T-helper 2 cell treated with Interferon-gamma antibody and Interleukin-4, amounts not matched to agents 5 μg/mL and 100 μg/mL, for 36 hours (primary cell): Measurements from ENCODE around the gene PKP2.
"Not testable (repeated sequence)": the region's sequence is repeated elsewhere in the genome, so short reads cannot be mapped to it uniquely, and the experiment has no call there.

Experiments used
- DNase-seq: peaks from one replicate; pipeline ENCODE4 v3.0.0; 2021; ENCODE audit warnings: low spot score
- H3K27ac Mint-ChIP-seq: one replicate; pipeline ENCODE4 v1.8.0; 2021; ENCODE audit warnings: mild to moderate bottlenecking, mixed read lengths
- H3K27me3 Mint-ChIP-seq: one replicate; pipeline ENCODE4 v1.8.0; 2021; ENCODE audit warnings: low read depth, mixed read lengths
- H3K36me3 Mint-ChIP-seq: one replicate; pipeline ENCODE4 v1.8.0; 2021; ENCODE audit warnings: low read depth, mixed read lengths
- H3K4me1 Mint-ChIP-seq: one replicate; pipeline ENCODE4 v1.8.0; 2021; ENCODE audit warnings: low read depth, mixed read lengths
- H3K4me3 Mint-ChIP-seq: one replicate; pipeline ENCODE4 v1.8.0; 2022; ENCODE audit warnings: mild to moderate bottlenecking, moderate library complexity, mixed read lengths
- H3K9me3 Mint-ChIP-seq: one replicate; pipeline ENCODE4 v1.8.0; 2021; ENCODE audit warnings: mixed read lengths

The PKP2 gene

DNA sequence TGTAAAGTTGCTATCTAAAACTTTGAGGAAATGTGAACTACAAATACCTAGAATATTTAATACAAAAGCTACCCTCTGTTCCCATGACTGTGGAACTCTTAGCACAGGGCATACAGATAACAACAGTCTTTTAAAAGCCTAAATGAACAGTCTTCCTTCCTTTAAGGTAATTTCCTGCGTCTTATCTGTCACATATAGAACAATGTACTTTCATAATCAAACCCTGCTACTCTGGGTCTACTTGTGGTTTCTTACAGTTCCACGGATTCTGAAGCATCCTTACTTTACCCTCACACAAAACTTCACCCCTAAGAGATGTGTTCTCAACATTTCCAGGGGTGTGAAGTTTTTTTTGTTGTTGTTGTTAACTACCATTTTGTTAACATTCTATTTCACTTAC is 5.1 kb downstream of the PKP2 start:
- no peaks in the 10 kb centered on the region for H3K36me3 Mint-ChIP-seq
- H3K9me3 Mint-ChIP-seq = no peaks in the 10 kb centered on the region
- no peak overlapping the region for H3K4me3 Mint-ChIP-seq
- no peak for DNase-seq
- no peak overlapping the region for H3K27ac Mint-ChIP-seq
- peaks cover 30% of the 10 kb centered on the region for H3K27me3 Mint-ChIP-seq
- H3K4me1 Mint-ChIP-seq = peaks cover 6% of the 10 kb centered on the region

DNA sequence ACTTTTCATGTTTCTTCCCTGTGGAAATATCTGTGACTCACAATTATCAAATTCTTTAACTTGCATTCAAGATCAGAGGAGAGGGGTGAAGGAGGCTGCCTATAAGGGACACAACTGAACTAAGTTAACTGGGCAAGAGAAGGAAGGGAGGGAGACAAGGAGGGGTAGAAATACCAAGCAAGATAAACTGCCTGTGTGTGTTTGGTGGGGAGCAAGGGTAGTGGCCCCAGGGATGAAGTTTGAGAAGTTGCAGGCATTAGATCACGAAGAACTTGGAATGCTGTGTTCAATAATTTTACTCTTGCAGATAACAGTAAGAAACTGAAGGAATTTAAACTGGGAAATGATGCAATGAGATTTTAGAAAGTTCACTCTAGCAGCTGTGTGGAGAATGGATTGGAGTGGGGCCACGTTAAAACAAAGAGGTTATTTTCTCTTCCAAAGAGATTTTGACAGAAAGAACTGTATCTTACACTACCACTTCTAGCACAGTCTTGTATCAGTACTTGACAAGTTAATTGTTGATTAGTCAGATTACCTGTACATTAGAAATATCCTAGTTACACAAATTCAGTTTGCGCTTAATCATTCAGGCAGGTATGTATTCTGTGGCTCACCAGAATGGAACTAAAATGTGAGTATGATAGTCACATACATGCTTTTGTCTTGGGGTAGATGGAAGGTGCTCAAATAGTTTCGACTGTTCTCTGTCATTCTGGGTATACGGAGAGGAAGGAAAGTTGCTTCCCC is 7.4 kb downstream of the PKP2 start:
- no peak overlapping the region for H3K27ac Mint-ChIP-seq
- H3K4me3 Mint-ChIP-seq = no peak overlapping the region
- H3K36me3 Mint-ChIP-seq = no peaks in the 10 kb centered on the region
- H3K27me3 Mint-ChIP-seq = peaks cover 12% of the 10 kb centered on the region
- H3K4me1 Mint-ChIP-seq = peaks cover 3% of the 10 kb centered on the region
- DNase-seq = no peak
- H3K9me3 Mint-ChIP-seq = no peaks in the 10 kb centered on the region

DNA sequence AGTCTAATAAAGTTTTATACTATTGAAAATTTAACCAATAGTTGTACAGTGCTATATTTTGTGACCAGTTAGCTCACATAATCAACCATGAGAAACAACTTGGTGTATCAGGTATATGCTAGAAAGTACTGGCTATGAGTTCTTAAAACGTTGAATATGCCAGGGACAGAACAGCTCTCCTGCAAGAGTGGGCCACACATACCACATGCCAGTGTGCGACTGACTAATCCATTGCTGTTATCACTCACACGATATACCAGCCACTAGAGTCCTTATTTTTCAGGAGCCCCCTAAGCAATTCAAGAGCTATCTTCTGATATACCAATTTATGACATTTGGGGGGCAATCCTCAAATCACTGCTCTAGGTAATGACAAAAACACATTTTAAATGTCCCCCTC is 9.5 kb downstream of the PKP2 start:
- no peak for DNase-seq
- Mint-ChIP-seq H3K4me3 (no peak overlapping the region), H3K4me1 (no peaks in the 10 kb centered on the region), H3K36me3 (no peaks in the 10 kb centered on the region), H3K27me3 (peaks cover 3% of the 10 kb centered on the region), H3K9me3 (no peaks in the 10 kb centered on the region), H3K27ac (no peak overlapping the region)

DNA sequence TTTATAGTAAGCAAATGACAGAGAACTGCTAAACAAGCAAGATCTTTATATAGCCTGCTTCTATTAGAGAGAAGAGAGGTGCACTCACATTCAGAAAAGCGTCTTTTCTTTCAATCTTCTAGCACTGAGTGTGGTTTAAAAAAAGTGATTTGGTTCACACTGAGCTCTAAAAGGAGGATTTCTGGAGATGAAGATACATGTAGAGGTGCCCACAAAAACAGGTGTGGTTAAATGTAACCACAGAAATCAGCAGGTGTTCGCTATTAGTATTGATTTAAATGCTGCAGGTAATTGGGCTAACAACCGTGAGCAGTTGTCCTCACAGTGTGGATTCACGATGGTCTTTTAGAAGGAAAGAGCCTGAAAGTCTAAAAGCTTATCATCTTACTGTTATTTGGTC is 10.7 kb downstream of the PKP2 start:
- DNase-seq = no peak
- Mint-ChIP-seq H3K9me3 (no peaks in the 10 kb centered on the region), H3K27ac (no peak overlapping the region), H3K4me1 (no peaks in the 10 kb centered on the region), H3K36me3 (no peaks in the 10 kb centered on the region), H3K4me3 (no peak overlapping the region), H3K27me3 (no peaks in the 10 kb centered on the region)

DNA sequence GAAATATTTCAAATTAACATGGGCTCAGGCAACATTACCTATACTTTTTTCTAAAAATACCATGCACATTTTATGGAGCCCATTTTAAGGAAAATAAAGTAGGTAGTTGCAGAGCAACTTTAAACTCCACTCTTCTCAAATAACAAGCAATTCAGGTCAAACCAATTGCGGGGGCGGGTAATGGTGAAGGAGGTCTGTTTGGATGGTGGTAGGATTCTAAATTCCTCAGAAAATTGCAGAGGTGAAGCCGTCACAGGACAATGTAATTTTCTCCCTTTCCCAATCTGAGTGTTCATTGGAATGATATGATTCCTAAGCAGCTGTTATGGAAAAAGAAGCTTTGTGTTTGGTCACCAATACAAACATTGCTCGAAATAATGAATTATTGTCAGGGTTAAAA is 11.6 kb downstream of the PKP2 start:
- no peaks in the 10 kb centered on the region for H3K27me3 Mint-ChIP-seq
- no peak overlapping the region for H3K27ac Mint-ChIP-seq
- no peak overlapping the region for H3K4me3 Mint-ChIP-seq
- H3K9me3 Mint-ChIP-seq = no peaks in the 10 kb centered on the region
- no peaks in the 10 kb centered on the region for H3K4me1 Mint-ChIP-seq
- no peak for DNase-seq
- no peaks in the 10 kb centered on the region for H3K36me3 Mint-ChIP-seq

DNA sequence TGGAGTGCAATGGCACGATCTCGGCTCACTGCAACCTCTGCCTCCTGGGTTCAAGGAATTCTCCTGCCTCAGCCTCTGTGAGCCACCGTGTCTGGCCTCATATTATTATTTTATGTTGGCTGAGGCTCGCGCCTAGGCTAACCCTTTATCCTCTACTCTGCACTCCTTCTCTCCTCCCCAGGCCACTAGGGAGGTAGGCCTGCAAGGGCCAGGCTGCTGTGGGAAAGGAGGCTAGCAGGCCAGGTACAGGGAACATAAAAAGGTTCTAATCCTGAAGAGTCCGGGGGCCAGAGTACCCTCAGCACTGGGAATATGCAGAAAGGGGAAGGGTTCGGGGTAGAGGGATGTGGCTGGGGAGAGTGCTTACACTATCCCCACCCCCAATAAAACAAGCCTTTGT is 14.9 kb downstream of the PKP2 start:
- Mint-ChIP-seq H3K27me3 (no peaks in the 10 kb centered on the region), H3K4me1 (no peaks in the 10 kb centered on the region), H3K4me3 (no peak overlapping the region), H3K27ac (no peak overlapping the region), H3K9me3 (no peaks in the 10 kb centered on the region), H3K36me3 (no peaks in the 10 kb centered on the region)
- DNase-seq = no peak

DNA sequence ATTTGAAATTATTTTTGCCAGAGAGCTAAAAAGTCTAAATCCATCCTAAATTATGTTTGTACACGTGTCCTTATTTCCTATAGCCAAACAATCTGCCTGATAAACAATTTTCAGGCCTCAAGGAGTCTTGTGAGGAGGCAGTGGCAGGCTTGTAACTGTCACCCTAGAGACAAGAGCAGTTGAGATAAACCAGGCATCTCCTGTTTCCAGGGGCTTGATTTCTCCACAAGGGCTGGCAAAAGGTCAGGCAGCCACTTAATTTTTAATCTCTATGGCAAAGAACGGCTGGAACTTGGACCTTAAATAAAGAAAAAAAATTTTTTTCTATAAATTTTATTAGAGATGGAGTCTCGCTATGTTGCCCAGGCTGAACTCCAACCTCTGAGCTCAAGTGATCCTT is 15.5 kb downstream of the PKP2 start:
- no peaks in the 10 kb centered on the region for H3K4me1 Mint-ChIP-seq
- no peak overlapping the region for H3K4me3 Mint-ChIP-seq
- no peaks in the 10 kb centered on the region for H3K27me3 Mint-ChIP-seq
- no peak for DNase-seq
- no peaks in the 10 kb centered on the region for H3K36me3 Mint-ChIP-seq
- H3K27ac Mint-ChIP-seq = no peak overlapping the region
- no peaks in the 10 kb centered on the region for H3K9me3 Mint-ChIP-seq

DNA sequence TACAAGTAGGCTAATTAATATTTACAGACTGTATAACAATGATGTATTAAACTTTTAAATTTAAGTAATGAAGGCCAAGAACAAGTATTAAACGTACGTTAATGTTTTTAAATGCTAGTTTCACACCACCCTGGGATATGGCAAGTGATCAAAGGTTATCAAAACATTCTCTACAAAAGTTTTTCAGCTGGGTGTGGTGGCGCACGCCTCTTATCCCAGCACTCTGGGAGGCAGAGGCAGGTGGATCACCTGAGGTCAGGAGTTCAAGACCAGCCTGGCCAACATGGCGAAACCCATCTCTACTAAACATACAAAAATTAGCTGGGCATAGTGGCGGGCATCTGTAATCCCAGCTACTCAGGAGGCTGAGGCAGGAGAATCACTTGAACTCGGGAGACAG is 17.5 kb downstream of the PKP2 start:
- H3K4me1 Mint-ChIP-seq, H3K27me3 Mint-ChIP-seq, H3K9me3 Mint-ChIP-seq, H3K36me3 Mint-ChIP-seq, H3K4me3 Mint-ChIP-seq, H3K27ac Mint-ChIP-seq, DNase-seq: not testable (repeated sequence)

DNA sequence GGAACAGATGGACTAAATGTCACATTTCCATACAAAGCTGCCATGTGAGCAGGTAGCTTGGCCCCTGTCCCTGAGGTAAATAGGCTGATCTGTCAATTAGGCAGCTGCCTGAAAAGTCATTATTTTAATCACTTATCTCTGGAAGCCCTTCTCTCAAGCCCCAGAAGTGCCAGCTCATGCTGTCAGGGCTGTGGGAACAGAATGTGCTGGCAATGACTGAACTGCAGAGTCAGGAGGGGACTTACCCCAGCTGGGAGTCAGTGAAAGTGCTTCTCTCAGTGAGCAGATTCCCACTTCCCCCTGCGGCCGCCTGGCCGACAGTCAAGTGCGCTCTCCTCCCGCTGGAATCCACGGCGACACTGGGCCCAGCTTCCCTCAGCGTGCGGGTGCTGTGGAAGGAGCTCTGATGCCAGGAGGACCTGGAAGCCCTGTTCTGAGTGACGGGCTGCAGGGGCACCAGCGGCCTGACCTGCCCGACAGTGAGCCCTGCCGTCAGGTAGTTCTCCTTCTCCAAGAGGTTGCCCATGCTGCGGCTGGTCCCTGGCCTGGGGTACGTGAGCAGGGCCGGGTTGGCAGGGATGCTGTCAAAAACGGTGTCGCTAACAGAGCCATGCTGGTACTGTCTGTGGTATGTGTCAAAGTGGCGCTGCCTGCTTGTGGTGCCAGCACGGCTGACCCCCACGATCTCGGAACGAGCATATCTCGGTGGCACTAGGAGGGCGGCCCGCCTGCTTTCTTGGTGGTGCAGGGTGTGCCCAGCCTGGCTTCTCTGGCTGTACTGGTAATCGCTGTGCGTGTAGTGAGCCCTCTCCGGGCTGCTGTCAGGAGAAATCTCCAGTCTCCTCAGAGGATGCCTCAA is 18.7 kb downstream of the PKP2 start:
- Mint-ChIP-seq H3K27ac (no peak overlapping the region), H3K4me1 (no peaks in the 10 kb centered on the region), H3K36me3 (no peaks in the 10 kb centered on the region), H3K4me3 (no peak overlapping the region), H3K9me3 (no peaks in the 10 kb centered on the region), H3K27me3 (no peaks in the 10 kb centered on the region)
- no peak for DNase-seq

DNA sequence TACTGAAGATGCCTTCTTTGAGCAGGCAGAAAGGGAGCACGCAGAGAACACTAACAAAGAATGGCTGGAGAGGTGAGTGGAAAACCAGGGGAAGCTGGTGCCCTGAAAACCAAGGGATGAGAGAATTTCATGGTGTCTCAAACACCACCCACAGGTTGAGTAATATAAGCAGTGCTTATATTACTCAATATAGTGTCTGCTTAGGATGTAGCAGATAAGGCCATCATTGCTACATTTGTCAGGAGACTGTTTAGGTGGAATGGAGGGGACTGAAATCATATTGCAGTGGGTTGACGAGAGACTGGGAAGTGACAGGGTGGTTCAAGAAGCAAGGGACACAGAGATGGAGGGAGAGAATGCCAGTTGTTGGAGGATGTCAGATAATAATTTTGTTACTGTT is 20.6 kb downstream of the PKP2 start:
- Mint-ChIP-seq H3K27ac (no peak overlapping the region), H3K4me3 (no peak overlapping the region), H3K27me3 (no peaks in the 10 kb centered on the region), H3K9me3 (no peaks in the 10 kb centered on the region), H3K36me3 (no peaks in the 10 kb centered on the region), H3K4me1 (no peaks in the 10 kb centered on the region)
- no peak for DNase-seq

DNA sequence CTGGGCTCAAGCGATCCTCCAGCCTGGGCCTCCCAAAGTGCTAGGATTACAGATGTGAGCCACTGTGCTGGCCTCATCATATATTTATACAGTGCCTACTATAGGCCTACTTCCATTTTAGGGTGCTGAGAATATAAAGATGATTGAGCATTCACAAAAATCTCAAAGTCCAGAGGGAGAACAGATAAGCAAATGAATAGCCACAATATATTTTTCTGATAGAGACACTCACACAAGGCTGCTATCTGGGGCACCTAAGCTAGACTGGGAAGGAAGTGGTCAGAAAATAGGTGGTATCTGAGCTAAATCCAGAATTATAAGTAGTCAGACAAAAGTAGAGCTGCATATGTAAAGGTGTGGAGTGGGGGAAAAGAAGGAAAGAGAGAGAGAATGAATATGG is 21.6 kb downstream of the PKP2 start:
- Mint-ChIP-seq H3K4me1 (no peaks in the 10 kb centered on the region), H3K27me3 (no peaks in the 10 kb centered on the region), H3K36me3 (no peaks in the 10 kb centered on the region), H3K9me3 (no peaks in the 10 kb centered on the region), H3K27ac (no peak overlapping the region), H3K4me3 (no peak overlapping the region)
- DNase-seq = no peak

DNA sequence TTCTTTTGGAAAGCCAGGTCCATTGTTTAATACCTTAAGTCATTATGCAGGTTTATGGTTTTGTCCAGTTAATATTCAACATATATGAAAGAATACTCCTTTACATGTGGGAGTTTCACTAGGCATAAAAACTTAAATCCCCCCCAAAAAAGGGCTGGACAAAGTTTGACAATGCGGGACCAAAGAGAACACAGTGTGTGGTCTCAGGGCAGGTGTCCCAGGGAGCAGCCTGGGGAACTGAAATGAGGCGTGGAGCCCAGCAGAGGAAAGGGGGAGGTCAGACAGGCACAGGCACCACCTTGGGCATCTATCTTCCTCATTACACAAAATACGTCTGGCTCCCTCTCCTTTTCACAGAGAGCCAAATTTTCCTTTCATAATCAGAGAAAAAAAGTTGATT is 22.5 kb downstream of the PKP2 start:
- H3K9me3 Mint-ChIP-seq = no peaks in the 10 kb centered on the region
- DNase-seq = no peak
- H3K27ac Mint-ChIP-seq = no peak overlapping the region
- H3K4me1 Mint-ChIP-seq = no peaks in the 10 kb centered on the region
- no peak overlapping the region for H3K4me3 Mint-ChIP-seq
- H3K36me3 Mint-ChIP-seq = no peaks in the 10 kb centered on the region
- H3K27me3 Mint-ChIP-seq = no peaks in the 10 kb centered on the region

DNA sequence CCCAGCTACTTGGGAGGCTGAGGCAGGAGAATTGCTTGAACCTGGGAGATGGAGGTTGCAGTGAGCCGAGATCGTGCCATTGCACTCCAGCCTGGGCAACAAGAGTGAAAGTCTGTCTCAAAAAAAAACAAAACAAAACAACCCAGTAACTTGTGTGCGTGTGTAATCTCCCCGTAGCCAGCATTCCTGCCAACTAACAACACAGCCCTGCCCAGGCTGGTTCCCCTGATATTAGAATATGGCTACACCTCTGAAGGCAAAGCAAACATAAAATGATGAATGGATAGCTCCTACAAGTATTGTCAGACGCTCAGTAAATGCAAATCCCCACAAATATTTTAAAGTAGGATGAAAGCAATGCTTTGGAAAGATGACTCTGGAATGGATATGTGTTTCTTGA is 24.2 kb downstream of the PKP2 start:
- H3K4me3 Mint-ChIP-seq, H3K9me3 Mint-ChIP-seq, H3K4me1 Mint-ChIP-seq, H3K27ac Mint-ChIP-seq, H3K36me3 Mint-ChIP-seq, H3K27me3 Mint-ChIP-seq, DNase-seq: not testable (repeated sequence)

DNA sequence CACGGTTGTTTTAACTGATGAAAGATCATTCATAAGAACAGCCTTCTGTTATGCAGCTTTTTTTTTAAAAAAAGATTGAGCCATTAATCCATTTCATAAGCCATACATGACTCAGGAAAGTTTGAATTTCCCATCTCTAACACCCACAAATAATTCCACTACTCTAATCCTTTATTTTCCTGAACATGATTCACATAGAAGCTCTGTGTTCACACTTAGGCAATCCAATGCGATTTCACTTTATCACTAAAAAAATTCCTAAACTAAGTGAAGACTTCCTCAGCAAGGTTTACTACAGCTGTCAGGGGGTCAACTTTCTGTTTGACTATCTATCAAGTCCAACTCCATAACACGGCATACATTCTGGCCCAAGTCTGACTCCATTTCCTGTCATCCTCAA is 25.9 kb downstream of the PKP2 start:
- Mint-ChIP-seq H3K27me3 (no peaks in the 10 kb centered on the region), H3K9me3 (no peaks in the 10 kb centered on the region), H3K4me3 (no peak overlapping the region), H3K36me3 (no peaks in the 10 kb centered on the region), H3K4me1 (no peaks in the 10 kb centered on the region), H3K27ac (no peak overlapping the region)
- DNase-seq = no peak

DNA sequence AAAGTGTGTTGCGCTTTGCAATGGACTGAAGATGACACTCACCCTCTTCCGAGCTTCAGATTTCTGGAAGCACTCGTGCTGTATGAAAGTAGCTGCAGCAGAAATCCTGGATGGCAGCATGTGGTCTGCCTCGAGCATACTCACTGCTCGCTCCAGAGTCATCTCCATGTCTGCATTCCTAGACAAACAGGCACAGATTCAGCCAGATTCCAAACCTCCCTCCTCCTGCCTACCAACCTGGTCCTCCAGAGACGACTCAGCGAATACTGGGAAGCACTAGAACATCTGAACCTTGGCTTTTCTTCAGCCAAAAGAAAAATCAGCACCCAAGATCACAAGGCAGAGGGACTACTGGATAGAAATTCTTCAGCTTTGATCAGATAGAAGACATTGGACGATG is 27.7 kb downstream of the PKP2 start:
- no peak for DNase-seq
- H3K4me1 Mint-ChIP-seq = no peaks in the 10 kb centered on the region
- H3K27ac Mint-ChIP-seq = no peak overlapping the region
- H3K27me3 Mint-ChIP-seq = no peaks in the 10 kb centered on the region
- H3K36me3 Mint-ChIP-seq = no peaks in the 10 kb centered on the region
- no peak overlapping the region for H3K4me3 Mint-ChIP-seq
- H3K9me3 Mint-ChIP-seq = no peaks in the 10 kb centered on the region
